HG02973 (cell line): ENCODE data around the gene CSDE1.

Source experiments
- ATAC-seq: cut with Tn5 transposase; IDR thresholded peaks from one replicate; pipeline ENCODE4 v1.9.1; 2021; ENCODE audit warnings: moderate library complexity; ENCODE audit not compliant: unreplicated experiment

The CSDE1 gene

DNA sequence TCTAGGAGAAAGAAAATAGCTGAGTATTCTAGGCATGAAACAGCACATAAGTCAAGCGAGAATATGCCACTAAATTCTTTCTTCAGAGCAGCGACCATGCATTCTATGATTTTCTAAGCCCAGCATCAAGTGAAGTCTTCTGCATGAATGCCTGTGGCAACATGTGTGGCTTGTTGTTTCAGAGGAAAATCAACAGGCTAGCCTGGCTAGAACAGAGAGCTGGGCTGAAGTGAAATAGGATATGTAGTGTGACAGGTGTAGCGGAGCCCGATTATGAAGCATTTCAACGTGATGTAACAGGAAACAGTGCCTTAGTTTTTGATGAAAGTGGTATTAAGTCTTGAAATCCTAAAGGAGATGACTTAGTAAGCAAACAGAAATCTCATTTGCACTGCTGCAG, 7.0 kb downstream of the CSDE1 start:
- no peak for ATAC-seq

DNA sequence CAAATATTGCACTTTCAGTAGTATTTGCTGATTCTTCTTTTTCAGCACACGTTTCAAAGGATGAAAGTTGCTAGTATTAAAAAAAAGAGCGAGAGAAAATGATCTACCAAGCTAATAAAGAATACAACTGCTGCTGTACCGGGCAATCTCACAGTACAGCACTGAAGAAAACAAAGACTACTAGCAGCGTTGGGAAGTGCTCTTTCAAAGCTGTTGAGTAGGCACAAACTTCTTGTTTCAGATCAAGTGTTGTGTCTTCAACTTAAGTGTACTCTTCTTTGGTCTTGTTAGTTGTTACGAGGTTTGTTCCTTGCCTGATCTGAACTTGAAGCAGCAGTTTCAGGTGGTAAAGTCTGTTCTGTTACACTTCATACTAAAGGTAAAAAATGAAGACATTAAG, 7.9 kb downstream of the CSDE1 start:
- no peak for ATAC-seq

DNA sequence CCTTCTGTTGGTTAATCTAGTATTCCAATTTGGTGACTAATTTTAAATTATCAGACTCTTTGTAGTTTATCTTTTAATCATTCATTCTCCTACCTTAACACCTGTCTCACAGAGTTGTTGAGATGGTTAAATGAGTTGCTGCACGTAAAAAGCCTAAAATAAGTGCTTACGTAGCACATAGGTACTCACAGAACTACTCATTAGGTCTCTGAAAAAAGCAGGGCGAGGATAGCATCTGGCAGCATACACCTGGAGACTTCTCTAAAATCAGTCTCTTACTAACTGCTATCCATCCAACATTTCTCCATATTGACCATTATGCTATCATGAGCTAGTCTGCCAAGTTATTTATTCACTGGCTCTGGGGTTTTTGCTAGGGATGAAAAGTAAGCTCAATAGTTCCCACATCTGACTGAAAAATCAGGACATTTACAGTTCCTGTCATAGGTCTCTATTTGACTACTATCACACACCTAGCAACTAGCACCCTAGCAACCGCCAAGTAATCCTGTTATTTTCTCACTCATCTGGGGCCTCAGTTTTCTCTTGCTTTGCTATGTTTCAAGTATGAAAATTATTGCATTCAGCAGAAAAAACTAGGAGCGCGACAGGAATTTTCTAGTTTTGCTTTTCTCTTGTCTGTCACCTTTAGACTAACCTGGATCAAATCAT, 11.2 kb downstream of the CSDE1 start:
- ATAC-seq: no peak

DNA sequence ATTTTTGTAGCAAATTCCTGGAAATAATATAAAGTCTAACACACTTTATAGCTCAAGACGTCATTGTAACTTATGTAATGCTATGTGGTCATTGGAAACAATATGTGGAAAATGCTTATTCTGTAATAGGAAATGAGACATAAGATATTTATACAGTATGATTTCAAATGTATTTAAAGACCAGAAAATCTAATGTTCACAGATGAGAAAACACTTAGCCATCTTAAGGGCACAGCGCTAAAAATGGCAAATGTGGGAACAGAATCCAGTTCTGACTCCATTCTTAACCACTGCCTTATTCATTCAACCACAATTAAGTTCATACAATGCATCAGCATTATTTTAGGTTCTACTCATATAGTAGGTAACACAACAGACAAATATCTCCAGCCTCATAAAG, 12.5 kb downstream of the CSDE1 start:
- ATAC-seq: no peak

DNA sequence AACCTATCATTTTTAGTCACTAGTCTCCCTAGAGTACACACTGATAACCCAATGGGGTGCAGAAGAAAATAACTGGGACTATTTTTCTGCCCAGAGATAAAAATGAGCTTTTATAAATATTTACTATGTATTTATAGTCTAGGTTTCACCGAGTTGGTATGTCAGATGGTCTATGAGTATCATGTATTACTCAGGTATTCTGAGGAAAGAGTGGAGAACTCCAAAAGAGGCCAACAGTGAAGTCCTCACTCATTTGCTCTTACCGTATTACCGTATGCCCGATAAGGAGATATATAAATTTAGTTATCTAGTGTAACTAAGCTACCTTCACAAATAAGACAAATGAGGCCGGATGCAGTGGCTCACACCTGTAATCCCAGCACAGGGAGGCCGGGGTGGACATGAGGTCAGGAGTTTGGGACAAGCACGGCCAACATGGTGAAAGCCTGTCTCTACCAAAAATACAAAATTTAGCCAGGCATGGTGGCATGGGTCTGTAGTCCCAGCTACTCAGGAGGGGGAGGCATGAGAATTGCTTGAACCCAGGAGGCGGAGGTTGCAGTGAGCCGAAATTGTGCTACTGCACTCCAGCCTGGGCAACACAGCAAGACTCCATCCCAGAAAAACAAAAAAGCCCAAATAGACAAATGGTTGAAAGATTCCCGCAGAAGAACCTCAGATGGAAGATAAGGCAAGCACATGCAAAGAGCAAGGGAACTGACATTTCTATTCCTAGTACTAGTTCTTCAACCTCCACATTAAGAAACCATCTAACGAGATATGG, 15.6 kb downstream of the CSDE1 start:
- ATAC-seq: no peak

DNA sequence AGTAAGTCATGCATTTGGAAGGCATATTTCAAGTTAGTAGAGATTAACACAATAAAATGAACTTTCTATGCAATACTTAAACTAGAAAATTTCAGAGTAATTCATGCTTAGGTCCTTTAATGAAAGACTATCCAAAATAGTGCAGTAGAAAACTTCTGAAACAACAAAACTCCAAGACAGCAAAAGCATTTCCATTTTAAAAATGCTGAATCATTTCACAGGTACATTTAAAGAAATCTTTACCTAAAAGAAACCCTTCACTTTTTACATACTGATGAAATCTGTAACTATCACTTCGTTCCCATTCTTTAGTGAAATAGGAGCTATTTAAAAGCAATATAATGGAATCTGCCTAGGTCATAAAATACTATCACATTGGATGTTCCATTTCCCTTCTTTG, 17.5 kb downstream of the CSDE1 start:
- ATAC-seq: no peak

DNA sequence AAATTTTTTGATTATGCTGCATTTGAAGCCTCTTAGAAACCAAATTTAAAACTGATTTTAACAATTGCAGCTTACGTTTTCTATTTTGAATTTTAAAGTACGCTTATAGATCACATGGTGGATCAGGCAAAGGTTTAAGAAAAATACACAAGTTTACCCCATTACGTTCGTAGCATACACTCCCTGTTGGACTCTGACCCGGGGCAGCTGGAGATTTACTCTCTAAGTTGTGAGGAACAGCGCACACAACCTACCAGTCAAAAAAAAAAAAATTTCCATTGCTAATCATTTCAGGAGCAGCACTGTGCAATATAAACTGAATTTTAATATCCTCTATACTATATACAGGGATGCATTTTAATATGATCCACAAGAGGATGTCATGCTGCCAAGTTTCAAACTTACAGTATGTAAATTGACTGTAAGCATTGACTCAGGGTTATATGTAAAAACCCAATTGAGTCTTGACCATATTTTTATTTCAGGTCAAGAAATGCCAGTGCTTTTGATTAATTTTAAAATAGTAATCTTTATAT, 20.4 kb downstream of the CSDE1 start:
- no peak for ATAC-seq

DNA sequence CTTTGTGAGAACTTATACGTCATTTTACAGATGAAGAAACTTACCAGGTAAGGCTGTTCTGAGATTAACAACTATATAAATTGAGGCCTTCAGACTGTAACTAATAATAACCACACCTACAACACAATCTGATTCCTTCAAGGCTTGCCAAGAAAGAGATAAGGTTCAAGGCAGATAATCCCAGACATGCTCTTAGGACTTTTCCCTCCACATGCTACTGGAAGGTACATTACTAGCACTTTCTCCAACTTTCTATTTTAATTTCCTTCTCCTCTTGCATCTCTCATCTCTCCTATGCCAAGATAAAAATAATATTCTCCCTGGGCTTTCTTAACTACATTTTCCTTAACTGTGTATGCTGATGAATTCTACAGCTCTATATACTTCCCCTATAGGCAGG, 22.3 kb downstream of the CSDE1 start:
- no peak for ATAC-seq

DNA sequence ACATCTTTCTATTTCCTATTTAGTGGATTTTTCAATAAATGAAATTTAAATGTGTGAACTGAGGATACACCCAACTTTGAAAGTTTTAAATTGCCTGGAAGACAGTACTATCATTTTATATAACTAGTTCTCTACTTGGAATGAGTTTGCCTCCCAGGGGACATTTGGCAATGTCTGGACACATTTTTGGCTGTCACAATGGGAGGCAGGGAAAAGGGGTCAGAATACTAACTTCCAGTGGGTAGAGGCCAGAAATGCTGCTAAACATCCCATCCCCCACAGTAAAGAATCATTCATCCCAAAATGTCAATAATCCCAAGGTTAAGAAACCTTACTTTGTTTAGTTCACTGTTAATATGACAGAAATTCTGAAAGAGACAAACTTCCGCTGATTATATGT, 28.0 kb downstream of the CSDE1 start:
- ATAC-seq: no peak

DNA sequence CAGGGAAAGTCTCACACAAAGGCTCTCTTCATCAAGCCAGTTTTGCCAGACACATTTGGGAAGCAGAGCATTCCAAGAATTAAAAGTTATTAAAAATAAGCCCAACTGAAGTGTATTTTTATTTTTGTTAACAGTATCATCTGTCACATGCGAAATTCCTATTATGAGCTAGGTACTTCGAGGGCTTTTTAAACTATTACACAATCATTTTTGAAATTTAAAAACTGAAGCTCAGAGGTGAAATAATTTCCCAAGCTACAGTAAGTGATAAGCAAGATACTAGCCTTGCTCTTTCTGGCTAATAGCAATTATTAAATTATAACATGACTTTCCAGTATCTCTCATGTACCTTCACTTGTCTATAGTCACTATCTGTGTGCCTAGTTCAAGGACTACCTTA, 29.2 kb downstream of the CSDE1 start:
- ATAC-seq: no peak

DNA sequence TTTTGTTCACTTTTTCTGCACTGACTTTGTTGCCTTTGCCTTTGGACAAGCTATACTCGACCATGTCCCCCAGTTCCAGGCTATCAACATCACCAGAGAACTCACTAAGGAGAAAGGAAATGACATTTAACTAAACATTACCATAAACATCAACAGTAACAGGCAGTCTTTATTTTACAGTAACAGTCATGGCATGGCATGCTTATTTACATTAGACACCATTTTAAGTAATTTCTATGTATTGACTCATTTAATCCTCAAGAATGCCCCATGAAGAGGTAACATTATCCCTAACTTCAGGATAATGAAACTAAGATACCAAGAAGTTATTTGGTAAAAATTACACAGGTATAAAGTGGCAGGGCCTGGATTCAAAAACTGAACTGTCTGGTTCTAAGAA, 32.6 kb downstream of the CSDE1 start:
- no peak for ATAC-seq

DNA sequence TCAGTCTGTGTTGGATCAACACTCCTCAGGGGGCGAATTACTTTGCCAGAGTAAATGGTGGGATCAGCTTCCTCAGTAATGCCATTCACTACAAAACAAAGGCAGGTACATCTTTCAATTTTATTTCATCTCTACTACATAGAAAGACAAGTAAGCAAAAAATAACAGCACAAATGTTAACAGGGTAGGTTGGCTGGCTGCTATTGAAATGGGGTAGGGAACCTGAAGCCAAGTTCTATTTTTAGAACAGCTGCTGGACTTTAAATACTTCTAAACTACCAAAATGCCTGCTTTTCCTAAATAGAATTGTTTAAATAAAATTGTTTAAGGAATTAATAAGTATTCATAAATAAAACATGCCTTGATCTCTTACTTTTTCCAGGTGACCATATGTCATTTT, 33.9 kb downstream of the CSDE1 start:
- ATAC-seq: no peak

DNA sequence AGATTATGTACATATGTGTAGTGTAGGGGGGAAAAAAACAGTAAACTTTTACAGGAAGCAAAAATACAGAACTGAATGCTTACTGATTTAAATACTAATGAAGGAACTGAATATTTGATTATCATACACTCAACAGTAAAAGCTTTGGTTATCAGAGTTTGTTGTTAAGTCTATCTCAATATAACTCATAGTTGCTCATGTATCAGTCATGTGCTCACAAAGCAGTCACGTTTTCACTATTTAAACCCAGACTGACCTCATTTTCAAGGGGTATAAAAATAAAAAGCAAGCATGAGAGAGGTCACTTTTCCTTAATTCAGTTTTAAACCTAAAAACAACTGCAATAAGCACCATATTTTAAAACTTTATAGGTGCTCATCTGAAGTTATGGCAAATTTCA, 34.3 kb downstream of the CSDE1 start:
- no peak for ATAC-seq

DNA sequence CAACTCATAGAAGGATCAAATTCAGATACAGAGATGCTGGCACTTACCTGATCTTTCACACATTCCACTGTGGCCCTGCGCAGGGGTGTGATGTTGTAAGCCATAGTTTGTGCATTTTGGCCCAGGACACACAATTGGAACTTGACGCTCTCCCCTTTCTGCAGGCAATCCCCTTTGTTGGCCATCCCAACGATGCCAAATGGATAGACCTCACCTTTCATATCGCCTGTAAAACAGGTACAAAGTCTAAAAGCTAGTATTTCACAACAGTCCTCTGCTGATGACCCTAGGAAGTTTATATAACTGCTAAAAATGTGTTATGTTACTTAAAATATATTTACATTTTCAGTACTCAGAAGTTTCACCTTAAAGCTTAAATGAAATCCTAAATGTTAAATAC, 37.3 kb downstream of the CSDE1 start:
- no peak for ATAC-seq

DNA sequence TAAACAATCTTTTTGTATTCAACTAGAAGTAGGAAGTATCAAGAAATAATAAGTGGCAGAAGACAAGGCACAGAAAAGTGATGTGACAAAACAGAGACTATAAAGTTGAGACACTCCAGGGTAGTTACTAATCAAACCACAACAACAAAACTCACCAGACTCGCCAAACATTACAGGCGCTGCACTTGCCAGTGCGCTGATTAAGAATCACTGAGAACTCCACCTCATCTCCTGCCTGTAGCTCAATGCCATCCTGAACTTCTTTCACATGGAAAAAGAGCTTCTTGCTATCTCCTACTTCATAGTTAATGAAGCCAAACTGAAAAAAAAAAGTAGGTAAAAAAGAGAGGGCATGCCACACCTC, 38.4 kb downstream of the CSDE1 start:
- no peak for ATAC-seq

DNA sequence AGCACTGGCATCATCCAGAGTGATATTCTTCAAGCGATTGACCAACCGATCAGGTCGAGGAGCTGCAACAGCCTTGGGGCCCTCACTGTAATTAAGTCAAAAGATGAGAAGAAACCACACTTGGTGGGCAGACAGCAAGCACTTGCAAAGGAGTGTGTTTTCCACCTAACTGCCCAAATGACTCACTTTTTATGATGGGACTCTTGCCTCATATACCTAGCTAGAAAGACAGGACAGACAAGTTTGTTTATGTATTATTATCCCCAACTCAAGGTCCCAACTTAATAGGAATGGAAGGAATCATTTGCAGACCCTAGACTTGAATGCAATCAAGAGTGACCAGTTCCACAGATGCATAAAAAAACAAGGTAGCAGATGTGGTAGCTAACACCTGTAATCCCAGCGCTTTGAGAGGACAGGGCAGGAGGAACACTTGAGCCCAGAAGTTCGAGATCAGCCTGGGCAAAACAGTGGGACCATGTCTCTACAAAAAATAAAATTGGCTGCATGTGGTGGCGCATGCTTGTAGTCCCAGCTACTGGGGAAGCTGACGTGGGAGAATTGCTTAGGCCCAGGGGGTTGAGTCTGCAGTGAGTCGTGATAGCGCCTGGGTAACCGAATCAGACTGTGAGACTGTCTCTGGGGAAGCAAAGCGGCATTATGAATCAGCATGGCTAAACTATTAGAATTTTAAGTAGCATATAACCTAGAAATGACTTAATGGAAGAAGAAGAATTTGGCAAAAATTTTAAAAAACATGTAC, 38.9 kb downstream of the CSDE1 start:
- ATAC-seq: no peak

DNA sequence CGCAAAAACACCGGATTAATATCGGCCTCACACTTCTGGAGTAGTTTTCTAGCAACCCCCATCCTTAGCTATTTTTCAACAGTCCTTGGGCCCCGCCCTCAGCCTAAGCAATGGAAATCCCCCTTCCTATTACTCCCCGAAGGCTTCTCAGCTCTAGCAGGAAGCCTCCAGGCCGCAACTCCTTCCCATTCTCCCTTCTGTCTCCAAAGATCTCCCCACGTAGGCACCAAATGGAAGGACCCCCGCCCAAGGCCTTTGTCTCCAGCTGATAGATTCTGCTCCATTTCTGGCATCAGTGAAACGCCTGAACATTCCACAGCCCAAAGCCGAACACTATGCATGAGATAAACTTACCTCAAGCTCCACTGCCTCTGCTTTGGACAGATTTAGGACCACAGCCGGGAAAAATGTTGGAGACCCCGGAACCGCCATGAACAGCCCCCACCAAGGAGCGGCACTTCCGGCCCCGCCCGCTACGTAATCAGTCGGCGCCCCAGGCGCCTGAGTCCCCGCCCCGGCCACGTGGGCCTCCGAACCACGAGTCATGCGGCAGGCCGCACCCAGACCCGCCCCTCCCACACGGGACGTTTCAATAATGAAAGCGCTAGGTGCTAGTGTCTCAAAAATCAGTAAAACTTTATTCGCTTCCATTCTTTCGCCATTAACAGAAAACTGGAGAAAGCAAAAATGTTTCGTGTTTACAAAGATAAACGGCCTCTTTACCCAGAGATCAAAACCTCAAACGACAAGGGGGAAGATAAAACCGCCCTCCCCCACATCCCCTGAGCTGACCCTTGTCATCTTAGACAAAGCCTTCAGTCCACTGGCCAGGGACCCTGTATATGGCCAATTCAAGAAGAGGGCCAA, 41.2 kb downstream of the CSDE1 start, which contains the start of gene NRAS:
NRAS (minus strand) TSS at position 468 of the 867 bp plus-strand sequence. CDS start 611 bp downstream, outside the sequence.
- ATAC-seq: peak; percentile 91

DNA sequence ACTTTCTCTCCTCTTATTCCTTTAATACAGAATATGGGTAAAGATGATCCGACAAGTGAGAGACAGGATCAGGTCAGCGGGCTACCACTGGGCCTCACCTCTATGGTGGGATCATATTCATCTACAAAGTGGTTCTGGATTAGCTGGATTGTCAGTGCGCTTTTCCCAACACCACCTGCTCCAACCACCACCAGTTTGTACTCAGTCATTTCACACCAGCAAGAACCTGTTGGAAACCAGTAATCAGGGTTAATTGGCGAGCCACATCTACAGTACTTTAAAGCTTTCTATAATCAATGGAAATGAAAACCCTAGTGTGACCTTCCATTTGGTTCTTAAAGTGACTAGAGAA, 41.9 kb downstream of the CSDE1 start:
- ATAC-seq: no peak

DNA sequence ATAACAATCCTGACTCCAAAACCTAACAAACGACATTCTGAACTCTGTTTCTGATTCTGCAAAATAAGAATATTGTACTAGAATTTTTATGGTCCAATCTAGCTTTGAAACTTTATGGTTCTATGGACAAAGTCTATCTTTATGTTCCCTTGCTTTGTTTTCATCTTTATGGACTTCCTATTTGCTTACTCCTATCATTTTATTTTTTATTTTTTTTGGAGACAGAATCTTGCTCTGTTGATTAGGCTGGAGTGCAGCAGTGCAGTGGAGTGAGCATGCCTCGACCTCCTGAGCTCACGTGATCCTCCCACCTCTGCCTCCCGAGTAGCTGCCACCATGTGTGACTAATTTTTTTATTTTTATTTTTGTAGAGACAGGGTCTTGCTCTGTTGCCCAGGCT, 44.8 kb downstream of the CSDE1 start:
- no peak for ATAC-seq

DNA sequence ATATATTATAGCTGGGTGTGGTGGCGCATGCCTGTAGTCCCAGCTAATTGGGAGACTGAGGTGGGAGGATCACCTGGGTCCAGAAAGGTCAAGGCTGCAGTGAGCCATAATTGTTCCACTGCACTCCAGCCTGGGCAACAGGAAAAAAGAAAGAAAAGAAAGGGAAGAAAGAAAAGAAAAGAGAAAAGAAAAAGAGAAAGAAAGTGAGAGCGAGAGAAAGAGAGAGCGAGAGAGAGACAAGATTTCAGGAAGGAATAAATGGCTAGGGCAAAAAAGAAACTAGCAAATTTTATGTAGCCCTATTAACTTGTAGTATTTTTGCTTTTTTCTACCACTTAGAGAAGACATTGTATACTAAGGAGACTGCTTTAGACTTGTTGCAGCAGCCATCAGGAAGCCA, 47.4 kb downstream of the CSDE1 start:
- ATAC-seq: no peak

DNA sequence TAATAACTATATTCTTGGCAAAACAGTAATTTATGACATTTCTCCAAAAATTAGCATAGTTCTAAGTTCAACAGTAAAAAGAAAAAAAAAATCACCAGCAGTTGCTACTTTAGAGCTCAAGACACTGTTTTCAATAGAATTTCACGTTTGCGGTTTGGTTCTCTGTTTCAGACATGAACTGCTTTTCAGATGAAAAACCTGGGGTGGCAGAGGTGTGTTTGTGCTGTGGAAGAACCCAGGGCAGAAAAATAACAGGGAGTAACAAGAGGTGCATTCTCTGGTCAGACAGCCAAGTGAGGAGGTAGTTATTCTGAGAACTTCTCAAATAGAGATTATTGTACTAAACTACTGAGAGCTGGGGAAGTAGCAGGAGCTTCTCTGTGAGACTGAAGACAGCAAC, 50.2 kb downstream of the CSDE1 start:
- ATAC-seq: no peak
